Cardiac atrium fibroblast (primary cell): Measurements from ENCODE around the gene NDC1. TPM values are rescaled to one million over a fixed set of nuclear protein-coding genes. Genes with fewer than 3 reads are reported as not detected.

Source experiments
- total RNA-seq: library from RNA; depleted of rRNA; stranded (reverse); fragments of >200 nt; gene quantifications from 2 replicates; pipeline ENCODE4 v1.2.3, GENCODE V29; 2015

Gene NDC1
- 9.1 and 12.6 TPM in 2 replicates for total RNA-seq

DNA sequence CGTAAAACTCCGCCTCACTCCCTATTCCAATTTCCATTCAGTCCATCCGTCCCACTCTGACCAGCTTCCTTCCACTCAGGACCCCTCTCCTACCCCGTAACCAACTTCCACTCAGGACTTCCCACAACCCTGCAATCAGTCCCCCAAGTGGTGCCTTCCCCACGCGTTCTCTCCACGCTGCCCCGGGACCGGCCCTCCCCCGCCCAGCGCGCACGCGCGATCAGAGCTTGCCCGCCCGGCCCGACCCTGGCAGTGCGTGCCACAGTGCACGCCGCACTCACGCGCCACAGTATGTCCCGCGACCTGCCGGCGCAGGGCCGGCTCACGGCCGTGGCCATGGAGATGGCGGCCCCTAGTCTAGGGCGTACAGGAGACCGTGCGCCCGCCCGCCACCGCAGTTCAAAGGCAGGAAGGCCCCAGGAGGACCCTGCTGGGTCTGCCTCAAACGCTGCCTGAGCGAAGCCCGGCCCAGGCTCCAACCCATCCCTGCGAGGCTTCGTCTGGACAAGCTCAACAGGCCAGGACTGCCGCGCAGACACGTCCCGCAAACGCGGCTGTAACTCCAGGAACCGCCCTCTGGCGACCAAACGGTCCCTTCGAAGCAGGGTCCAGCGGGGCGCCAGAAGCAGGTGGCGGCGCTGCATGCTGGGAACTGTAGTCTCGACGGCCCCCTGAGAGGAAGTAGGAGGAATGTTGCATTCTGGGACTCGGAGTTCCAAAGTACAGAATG lies at the start of gene NDC1:
Gene NDC1 (minus strand): TSS at position 373 of the 730 bp plus-strand sequence. CDS start 35 bp downstream, at position 338.

DNA sequence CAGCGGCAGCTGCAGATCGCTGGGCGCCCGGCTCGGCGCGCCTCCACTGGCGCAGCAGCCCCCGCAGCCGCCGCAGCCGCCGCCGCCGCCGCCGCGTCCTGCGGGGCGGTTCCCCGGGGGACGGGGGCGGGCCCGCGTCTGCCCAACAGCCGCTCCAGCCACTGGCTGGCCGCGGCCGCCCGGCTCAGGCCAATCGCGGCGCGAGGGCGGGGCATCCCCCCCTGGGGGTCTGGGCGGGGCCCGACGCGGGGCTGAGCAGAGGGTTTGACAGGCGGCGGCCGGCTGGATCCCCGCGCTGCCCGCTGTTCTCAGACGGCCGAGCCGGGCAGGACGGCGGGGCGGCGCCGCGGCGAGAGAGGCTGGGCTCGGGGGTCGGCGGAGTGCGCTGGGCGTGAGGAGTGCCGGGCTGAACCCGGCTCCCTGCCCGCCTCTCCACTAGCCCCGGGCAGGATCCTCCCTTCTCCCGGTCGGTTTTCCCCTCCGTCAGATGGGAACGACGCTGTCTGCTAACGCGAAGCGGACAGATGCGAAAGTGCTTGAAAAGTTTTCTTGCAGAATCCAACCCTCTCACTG lies 98.9 kb downstream of the NDC1 start, which contains the start of gene GLIS1:
Gene GLIS1 (minus strand): TSS at position 56 of the 573 bp plus-strand sequence. CDS start 1,100 bp downstream, outside the sequence.

Other genes with a start within 250 kb of the NDC1 start
- 1.6 and 1.8 TPM in 2 replicates for gene GLIS1, start 99.1 kb downstream of the NDC1 start, total RNA-seq
- gene YIPF1, start 51.5 kb upstream of the NDC1 start, total RNA-seq = 21.3 and 31.9 TPM in 2 replicates
- not detected in 2 replicates for gene DIO1, start 55.9 kb upstream of the NDC1 start, total RNA-seq
- 22.2 and 29.3 TPM in 2 replicates for gene IFT25, start 107.4 kb upstream of the NDC1 start, total RNA-seq
- 23.5 and 41.0 TPM in 2 replicates for gene LRRC42, start 108.1 kb upstream of the NDC1 start, total RNA-seq
- gene LDLRAD1, start 179.9 kb upstream of the NDC1 start, total RNA-seq = not detected in 2 replicates
- gene TMEM59, start 214.9 kb upstream of the NDC1 start, total RNA-seq = 437 and 450 TPM in 2 replicates
- 2.0 and 5.7 TPM in 2 replicates for gene TCEANC2, start 215.3 kb upstream of the NDC1 start, total RNA-seq